A549 (cell line): ENCODE results near the gene ZNF227. TPM values are rescaled to one million over a fixed set of nuclear protein-coding genes. Genes with fewer than 3 reads are reported as not detected.

Experiments
- ATAC-seq, 2 experiments: fragments of 200-7000 bp in 1 of 2; fragments of >200 bp in 1 of 2; cut with Nextera tagmentation in 1 of 2; cut with Tn5 transposase in 1 of 2; 3 replicates each; pipeline versions ENCODE4 v1.8.0 to v1.9.1; 2018 to 2020; ENCODE audit warnings: mild to moderate bottlenecking in 1 of 2, moderate library complexity in 1 of 2
- CTCF ChIA-PET: fragments of 300-600 bp; sonication (Branson Sonifier 250); formaldehyde crosslinking; extraction: SDS; loops from one replicate; lab custom pipeline; 2021; ENCODE audit warnings: antibody characterized with exemption, inconsistent platforms; lab: Yijun Ruan, JAX
- POLR2A ChIA-PET: fragments of 350-600 bp; formaldehyde crosslinking; extraction: SDS; loops from one replicate; lab custom pipeline; 2021; ENCODE audit warnings: antibody characterized with exemption, inconsistent platforms; lab: Yijun Ruan, JAX
- DNase-seq, 2 experiments: peaks; one replicate each; pipeline versions ENCODE4 v3.0.0 to v3.0.0-alpha.2; 2011 to 2016; ENCODE audit warnings: low read depth in 1 of 2, low spot score in 1 of 2
- FAIRE-seq: peaks from 2 replicates; lab custom pipeline; 2011; peaks lifted over from hg19 to GRCh38; lab: Jason Lieb, UNC
- H3K27ac ChIP-seq, 2 experiments: fragments of >200 bp; sonication (Bioruptor Twin); formaldehyde crosslinking; 3 replicates each; pipeline ENCODE4 v1.5.1; 2016 to 2017
- H3K4me1 ChIP-seq: fragments of >200 bp; sonication (Bioruptor Twin); formaldehyde crosslinking; 3 replicates; pipeline ENCODE4 v1.6.1; 2016
- H3K4me2 ChIP-seq: fragments of >200 bp; sonication (Bioruptor Twin); formaldehyde crosslinking; 3 replicates; pipeline ENCODE4 v1.6.1; 2016
- H3K4me3 ChIP-seq: fragments of >200 bp; sonication (Bioruptor Twin); formaldehyde crosslinking; 3 replicates; pipeline ENCODE4 v1.5.1; 2016
- H3K9me3 ChIP-seq: fragments of >200 bp; sonication (Bioruptor Twin); formaldehyde crosslinking; 3 replicates; pipeline ENCODE4 v1.6.1; 2016
- CBX8 ChIP-seq: fragments of 200-600 bp; sonication (generic); IDR thresholded peaks from 2 replicates; pipeline ENCODE4 v1.6.1; 2016
- CEBPB ChIP-seq, 2 experiments: fragments of >200 bp in 1 of 2; sonication (Bioruptor Twin) in 1 of 2; formaldehyde crosslinking in 1 of 2; IDR thresholded peaks; 2 replicates each; pipeline ENCODE4 v1.6.1; 2012 to 2016
- CHD2 ChIP-seq: fragments of 150-350 bp; IDR thresholded peaks from 2 replicates; pipeline ENCODE4 v1.6.1; 2014; ENCODE audit warnings: low read length; ENCODE audit not compliant: partially characterized antibody
- CHD4 ChIP-seq: fragments of 200-600 bp; sonication (generic); IDR thresholded peaks from 2 replicates; pipeline ENCODE4 v1.6.1; 2016; ENCODE audit warnings: antibody characterized with exemption, mild to moderate bottlenecking, borderline replicate concordance
- EHF ChIP-seq: fragments of 250-450 bp; sonication (Bioruptor Pico); IDR thresholded peaks from 2 replicates; pipeline ENCODE4 v1.5.0; 2020; ENCODE audit warnings: mild to moderate bottlenecking
- EHMT2 ChIP-seq: fragments of 200-600 bp; sonication (generic); IDR thresholded peaks from 2 replicates; pipeline ENCODE4 v1.6.1; 2016; ENCODE audit warnings: antibody characterized with exemption, low read depth, mild to moderate bottlenecking, moderate library complexity
- FOSL2 ChIP-seq, 2 experiments: fragments of 450-650 bp in 1 of 2; fragments of >200 bp in 1 of 2; sonication (Bioruptor Twin) in 1 of 2; formaldehyde crosslinking; IDR thresholded peaks; 2 replicates each; pipeline versions ENCODE4 v1.5.0 to v1.6.1; 2016 to 2020; ENCODE audit warnings: mild to moderate bottlenecking in 1 of 2, moderate library complexity in 1 of 2
- GATA3 ChIP-seq: IDR thresholded peaks from 2 replicates; pipeline ENCODE4 v1.6.1; 2012; ENCODE audit warnings: borderline replicate concordance
- HDAC2 ChIP-seq: fragments of 200-600 bp; sonication (generic); IDR thresholded peaks from 2 replicates; pipeline ENCODE4 v1.6.1; 2016
- HEYL ChIP-seq: fragments of 250-450 bp; sonication (Bioruptor Pico); IDR thresholded peaks from 2 replicates; pipeline ENCODE4 v1.8.0; 2021; ENCODE audit warnings: mild to moderate bottlenecking, moderate library complexity
- HOXA7 ChIP-seq: fragments of 250-450 bp; sonication (Bioruptor Pico); IDR thresholded peaks from 2 replicates; pipeline ENCODE4 v1.5.0; 2020; ENCODE audit warnings: mild to moderate bottlenecking, moderate library complexity
- HOXB13 ChIP-seq: fragments of 250-450 bp; sonication (Bioruptor Pico); IDR thresholded peaks from 2 replicates; pipeline ENCODE4 v1.5.0; 2020; ENCODE audit warnings: low read depth, mild to moderate bottlenecking, moderate library complexity
- JUN ChIP-seq, 2 experiments: fragments of >200 bp; sonication (Bioruptor Twin); formaldehyde crosslinking; IDR thresholded peaks; 2 replicates in 1 of 2; 3 replicates in 1 of 2; pipeline ENCODE4 v1.6.1; 2016 to 2017
- KDM5A ChIP-seq: fragments of 200-600 bp; sonication (generic); IDR thresholded peaks from 2 replicates; pipeline ENCODE4 v1.6.1; 2016; ENCODE audit warnings: antibody characterized with exemption, mild to moderate bottlenecking
- MYC ChIP-seq: IDR thresholded peaks from 2 replicates; pipeline ENCODE4 v1.6.1; 2012; ENCODE audit warnings: mild to moderate bottlenecking, inconsistent platforms, low read length, improper control_type of control experiment, borderline replicate concordance
- NFE2L2 ChIP-seq: fragments of 150-350 bp; conservative IDR thresholded peaks from 2 replicates; pipeline ENCODE4 v1.6.1; 2014; ENCODE audit warnings: low read length
- NR3C1 ChIP-seq: fragments of >200 bp; sonication (Bioruptor Twin); formaldehyde crosslinking; IDR thresholded peaks from 3 replicates; pipeline ENCODE4 v1.6.1; 2017
- PHF8 ChIP-seq: fragments of 200-600 bp; sonication (generic); IDR thresholded peaks from 2 replicates; pipeline ENCODE4 v1.6.1; 2016; ENCODE audit warnings: low read depth, mild to moderate bottlenecking, antibody characterized with exemption, moderate library complexity, borderline replicate concordance
- POLR2A ChIP-seq: IDR thresholded peaks from 2 replicates; pipeline ENCODE4 v1.6.1; 2012; ENCODE audit warnings: mild to moderate bottlenecking, low read length
- RCOR1 ChIP-seq: fragments of 150-350 bp; IDR thresholded peaks from 2 replicates; pipeline ENCODE4 v1.6.1; 2014; ENCODE audit warnings: antibody characterized with exemption, low read length, low read depth
- SREBF2 ChIP-seq: fragments of 450-650 bp; IDR thresholded peaks from 2 replicates; pipeline ENCODE4 v1.6.1; 2014; ENCODE audit warnings: mild to moderate bottlenecking, moderate library complexity
- TP53 ChIP-seq: fragments of 250-450 bp; sonication (Bioruptor Pico); IDR thresholded peaks from 2 replicates; pipeline ENCODE4 v1.5.0; 2021; ENCODE audit warnings: mild to moderate bottlenecking, moderate library complexity
- ZNF302 ChIP-seq: fragments of 250-450 bp; sonication (Bioruptor Pico); IDR thresholded peaks from 2 replicates; pipeline ENCODE4 v1.9.0; 2021; ENCODE audit warnings: inconsistent platforms, mild to moderate bottlenecking, moderate library complexity
- WGBS: methylation state at CpG from one replicate; pipeline ENCODE4 v1.1.6; 2017; ENCODE audit errors: missing lambda C conversion rate; 5-methylcytosine and 5-hydroxymethylcytosine counted together
- polyA plus RNA-seq, 4 experiments: library from polyadenylated mRNA; depleted of rRNA in 3 of 4; stranded (reverse); fragments of >200 nt; fragmentation: RNase III in 1 of 4; extraction: RNeasy Plus Mini Kit Qiagen cat#74134 plus additional on column Dnase treatment in 1 of 4; gene quantifications; 2 replicates in 3 of 4; 3 replicates in 1 of 4; pipeline ENCODE4 v1.2.3, GENCODE V29; 2011 to 2017
- TF ChIP-seq, protein P1 (sequence below): fragments of 150-350 bp; IDR thresholded peaks from 2 replicates; pipeline ENCODE4 v1.6.1; 2014; ENCODE audit warnings: low read depth, mild to moderate bottlenecking, low read length
- TF ChIP-seq, protein P2 (sequence below): IDR thresholded peaks from 2 replicates; pipeline ENCODE4 v1.6.1; 2012; ENCODE audit warnings: low read depth, borderline replicate concordance

The ZNF227 gene
- polyA plus RNA-seq, 2 of the 4 experiments (the other 2 are of a cell fraction): 10.1 to 17.1 TPM

DNA sequence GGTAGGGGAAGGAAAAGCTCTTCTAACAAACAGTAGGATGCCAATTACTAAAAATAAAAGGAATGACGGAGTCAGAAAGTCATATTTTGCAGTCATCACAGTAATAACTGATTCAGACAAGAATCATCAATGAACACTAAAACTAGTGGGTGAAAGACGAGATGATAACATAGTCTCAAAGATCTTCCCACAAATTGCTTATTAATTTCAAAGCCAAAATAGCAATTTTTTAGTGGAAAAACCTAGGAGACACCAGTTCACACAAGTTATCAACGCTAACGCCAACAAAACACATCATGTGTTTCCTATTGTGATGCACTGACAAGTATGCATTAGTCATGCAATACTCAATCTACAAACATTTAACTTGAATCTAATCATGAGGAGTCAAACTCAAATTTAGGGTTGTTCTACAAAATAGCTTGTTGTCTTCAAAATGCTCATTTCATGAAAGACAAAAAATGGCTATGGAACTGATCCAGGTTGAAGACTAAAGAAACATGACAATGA is 65.9 kb downstream of the ZNF227 start:
- H3K4me3 ChIP-seq: no peak overlapping the region
- TF ChIP-seq JUN (IDR thresholded peaks at IDR 0.05) (no peak), HDAC2 (no peak), PHF8 (no peak), RCOR1 (no peak), NR3C1 (no peak), MYC (no peak)
- TF ChIP-seq, all 56 proteins: peak for 0
- FAIRE-seq: peak; percentile 43
- no peak for DNase-seq
- ChIA-PET POLR2A (no interaction called here), CTCF (no interaction called here)
- ATAC-seq: no peak
- Histone ChIP-seq H3K9me3 (peaks cover 72% of the 10 kb centered on the region), H3K4me2 (no peak overlapping the region), H3K27ac (no peak overlapping the region), H3K4me1 (no peaks in the 10 kb centered on the region)
- WGBS: 72% methylated on average over 4 of the region's 4 CpGs

DNA sequence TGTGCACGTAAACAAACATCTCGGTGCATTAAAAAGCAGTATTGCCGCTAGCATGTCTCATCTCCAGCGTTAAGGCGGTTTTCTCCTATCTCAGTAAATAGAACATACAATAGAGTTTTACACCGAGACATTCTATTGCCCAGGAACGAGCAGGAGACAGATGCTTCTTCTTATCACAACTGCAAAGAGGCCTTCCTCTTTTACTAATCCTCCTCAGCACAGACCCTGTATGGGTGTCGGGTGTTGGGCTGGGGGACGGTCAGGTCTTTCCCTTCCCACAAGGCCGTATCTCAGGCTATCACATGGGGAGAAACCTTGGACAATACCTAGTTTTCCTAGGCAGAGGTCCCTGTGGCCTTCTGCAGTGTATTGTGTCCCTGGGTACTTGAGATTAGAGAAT is 68.6 kb downstream of the ZNF227 start:
- ATAC-seq (no peak), FAIRE-seq (no peak), DNase-seq (no peak)
- no peaks in the 10 kb centered on the region for H3K4me1 ChIP-seq
- H3K9me3 ChIP-seq: peaks cover 70% of the 10 kb centered on the region
- no peak overlapping the region for H3K4me3 ChIP-seq
- no peak for TF ChIP-seq HOXA7 (CRISPR knock-in tag)
- TF ChIP-seq, protein P1, sequence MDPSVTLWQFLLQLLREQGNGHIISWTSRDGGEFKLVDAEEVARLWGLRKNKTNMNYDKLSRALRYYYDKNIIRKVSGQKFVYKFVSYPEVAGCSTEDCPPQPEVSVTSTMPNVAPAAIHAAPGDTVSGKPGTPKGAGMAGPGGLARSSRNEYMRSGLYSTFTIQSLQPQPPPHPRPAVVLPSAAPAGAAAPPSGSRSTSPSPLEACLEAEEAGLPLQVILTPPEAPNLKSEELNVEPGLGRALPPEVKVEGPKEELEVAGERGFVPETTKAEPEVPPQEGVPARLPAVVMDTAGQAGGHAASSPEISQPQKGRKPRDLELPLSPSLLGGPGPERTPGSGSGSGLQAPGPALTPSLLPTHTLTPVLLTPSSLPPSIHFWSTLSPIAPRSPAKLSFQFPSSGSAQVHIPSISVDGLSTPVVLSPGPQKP: no peak
- TF ChIP-seq CBX8: no peak
- TF ChIP-seq ZNF302 (CRISPR knock-in tag): no peak
- no peak for TF ChIP-seq GATA3
- no peak for TF ChIP-seq HEYL (CRISPR knock-in tag)
- no peak for TF ChIP-seq KDM5A
- TF ChIP-seq TP53 (CRISPR knock-in tag): no peak
- TF ChIP-seq RCOR1: no peak
- no peak for TF ChIP-seq CHD2
- no peak for TF ChIP-seq PHF8
- TF ChIP-seq NFE2L2: no peak
- TF ChIP-seq HDAC2: no peak
- TF ChIP-seq EHMT2: no peak
- no peak for TF ChIP-seq HOXB13 (CRISPR knock-in tag)
- no peak for TF ChIP-seq SREBF2
- TF ChIP-seq CEBPB (IDR thresholded peaks at IDR 0.05): no peak
- no peak for TF ChIP-seq CHD4
- TF ChIP-seq, protein P2, sequence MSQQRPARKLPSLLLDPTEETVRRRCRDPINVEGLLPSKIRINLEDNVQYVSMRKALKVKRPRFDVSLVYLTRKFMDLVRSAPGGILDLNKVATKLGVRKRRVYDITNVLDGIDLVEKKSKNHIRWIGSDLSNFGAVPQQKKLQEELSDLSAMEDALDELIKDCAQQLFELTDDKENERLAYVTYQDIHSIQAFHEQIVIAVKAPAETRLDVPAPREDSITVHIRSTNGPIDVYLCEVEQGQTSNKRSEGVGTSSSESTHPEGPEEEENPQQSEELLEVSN: no peak
- TF ChIP-seq, all 56 proteins: peak for 0
- ChIA-PET CTCF (no interaction called here), POLR2A (no interaction called here)
- WGBS: 82% methylated on average over 10 of the region's 10 CpGs
- no peak overlapping the region for H3K27ac ChIP-seq
- no peak overlapping the region for H3K4me2 ChIP-seq

DNA sequence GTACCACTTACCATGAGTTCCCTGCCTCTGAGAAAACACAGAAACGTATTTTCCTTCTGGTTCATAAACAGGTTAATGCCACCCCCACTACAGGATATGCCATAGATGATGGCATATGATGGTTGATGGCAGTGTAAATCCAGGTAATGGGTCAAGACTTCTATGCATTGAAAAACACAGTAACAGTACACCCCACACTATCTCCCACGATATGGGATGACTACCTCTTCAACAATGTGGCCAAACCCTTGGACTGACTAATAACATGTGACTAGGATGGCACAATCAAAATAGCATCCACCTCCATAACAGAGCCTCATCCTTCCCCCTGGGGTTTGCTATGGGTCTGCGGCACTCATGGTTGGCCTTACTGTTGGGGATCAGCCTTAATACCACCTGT is 70.5 kb downstream of the ZNF227 start:
- DNase-seq (no peak), ATAC-seq (peak in 1 of 2 experiments; percentile 47; a peak in 1 of 6 replicates), FAIRE-seq (no peak)
- H3K4me3 ChIP-seq: no peak overlapping the region
- H3K4me2 ChIP-seq: no peak overlapping the region
- H3K9me3 ChIP-seq: peaks cover 77% of the 10 kb centered on the region
- TF ChIP-seq TP53 (CRISPR knock-in tag): no peak
- no peak for TF ChIP-seq EHF (CRISPR knock-in tag)
- TF ChIP-seq CHD2: no peak
- TF ChIP-seq CBX8: no peak
- TF ChIP-seq KDM5A: no peak
- TF ChIP-seq POLR2A: no peak
- TF ChIP-seq FOSL2 (IDR thresholded peaks at IDR 0.05): no peak
- no peak for TF ChIP-seq FOSL2 (CRISPR knock-in tag; IDR thresholded peaks at IDR 0.05)
- ChIA-PET CTCF (interaction anchor here (0.6 kb wide), 1 partner anchor 1940 kb away, joined by 3 read pairs; no protein-coding TSS in a partner anchor), POLR2A (no interaction called here)
- H3K27ac ChIP-seq: no peak overlapping the region
- WGBS: 61% methylated on average over 3 of the region's 3 CpGs
- H3K4me1 ChIP-seq: no peaks in the 10 kb centered on the region
